Stimulated activated CD4-positive, alpha-beta T cell treated with anti-CD3 and anti-CD28 coated beads, TNF-alpha, amount 100 ng/mL, for 4 hours (primary cell): Measurements from ENCODE around the gene NUP43.
"Not testable (repeated sequence)": the region's sequence is repeated elsewhere in the genome, so short reads cannot be mapped to it uniquely, and the experiment has no call there.

Experiments used
- DNase-seq, 3 experiments: peaks; one replicate each; pipeline ENCODE4 v3.0.0-alpha.2; 2020; ENCODE audit warnings: low read depth in 3 of 3

Gene NUP43

DNA sequence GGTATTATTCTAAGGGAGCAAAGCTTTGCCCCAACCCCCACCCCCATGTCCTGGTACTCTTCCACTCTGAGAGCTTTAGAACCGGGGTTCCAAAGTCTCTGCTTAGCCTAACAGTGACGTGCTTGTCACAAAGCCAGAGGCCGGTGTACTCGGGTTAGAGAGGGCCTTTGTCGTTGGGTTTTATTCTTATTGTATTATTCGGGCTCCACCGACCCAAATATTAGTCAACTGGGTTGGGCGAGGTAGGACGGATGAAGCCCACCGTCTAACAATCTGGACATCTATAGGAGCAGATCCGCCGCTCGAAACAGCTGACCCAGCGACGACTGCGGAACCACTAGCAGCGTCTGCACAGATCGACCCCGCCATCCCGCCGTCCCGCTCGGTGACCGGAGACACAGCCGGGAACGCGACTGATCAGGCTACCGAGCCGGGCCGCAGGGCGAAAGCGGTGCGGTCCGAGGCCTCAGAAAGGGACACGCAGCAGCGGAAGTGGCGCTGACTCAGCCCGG, 2.8 kb upstream of the NUP43 start:
- DNase-seq, result not testable (repeated sequence)

DNA sequence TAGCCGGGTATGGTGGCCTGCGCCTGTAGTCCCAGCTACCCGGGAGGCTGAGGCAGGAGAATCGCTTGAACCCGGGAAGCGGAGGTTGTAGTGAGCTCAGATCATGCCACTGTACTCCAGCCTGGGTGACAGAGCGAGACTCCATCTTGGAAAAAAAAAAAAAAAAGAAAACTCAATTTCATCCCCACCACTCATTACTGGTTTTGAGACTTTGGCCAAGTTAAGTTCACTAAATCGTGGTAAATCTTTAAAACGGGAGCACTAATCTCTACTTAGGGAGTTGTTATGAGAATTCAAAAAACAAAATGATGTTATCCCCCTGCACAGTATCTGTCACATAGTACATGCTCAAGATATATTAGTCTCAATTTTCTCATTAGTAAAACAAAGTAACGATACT, 1.1 kb downstream of the NUP43 start:
- not testable (repeated sequence) for DNase-seq

GRCh38 chr6:149734915-149735314, 11.4 kb downstream of the NUP43 start:
- DNase-seq, result no peak

- DNase-seq, result no peak
These were observed 13.1 kb downstream of the NUP43 start for GRCh38 chr6:149733089-149733720.

DNA sequence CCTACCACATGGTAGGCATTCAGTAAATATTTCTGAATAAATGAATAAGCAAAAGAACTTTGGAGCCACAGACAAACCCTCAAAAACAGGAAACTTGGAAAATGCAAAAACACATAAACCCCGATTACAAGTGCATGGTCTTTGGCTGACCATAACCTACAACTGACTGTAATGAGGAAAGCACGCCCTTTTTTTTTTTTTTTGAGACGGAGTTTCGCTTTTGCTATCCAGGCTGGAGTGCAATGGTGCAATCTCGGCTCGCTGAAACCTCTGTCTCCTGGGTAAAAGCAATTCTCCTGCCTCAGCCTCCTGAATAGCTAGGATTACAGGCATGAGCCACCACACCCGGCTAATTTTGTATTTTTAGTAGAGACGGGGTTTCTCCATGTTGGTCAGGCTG, 16.5 kb downstream of the NUP43 start:
- no peak for DNase-seq

- no peak for DNase-seq
These were observed 17.7 kb downstream of the NUP43 start for GRCh38 chr6:149728499-149729234.

- DNase-seq, result no peak
These were observed 18.4 kb downstream of the NUP43 start for GRCh38 chr6:149727793-149728498.

DNA sequence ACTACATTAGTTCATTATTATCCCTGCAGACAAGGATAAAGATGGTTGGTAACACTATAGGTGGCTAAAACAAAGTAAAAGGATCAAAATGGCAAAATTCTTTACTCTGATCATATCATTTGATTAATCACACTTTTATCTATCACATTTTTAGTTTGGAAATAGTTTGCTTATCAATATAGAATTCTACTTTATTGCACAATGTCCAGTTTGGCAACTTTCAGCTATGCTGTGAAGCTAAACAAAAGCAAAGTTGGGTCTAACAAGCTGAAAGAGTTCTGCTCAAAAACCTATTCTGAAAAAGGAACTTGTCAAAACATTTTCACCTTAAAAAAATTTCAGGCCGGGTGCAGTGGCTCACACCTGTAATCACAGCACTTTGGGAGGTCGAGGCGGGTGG, 20.5 kb downstream of the NUP43 start:
- DNase-seq, result no peak

- peak in 2 of 3 experiments; percentile 12 to 32 for DNase-seq
These were observed 22.4 kb downstream of the NUP43 start for GRCh38 chr6:149723771-149724417.

DNA sequence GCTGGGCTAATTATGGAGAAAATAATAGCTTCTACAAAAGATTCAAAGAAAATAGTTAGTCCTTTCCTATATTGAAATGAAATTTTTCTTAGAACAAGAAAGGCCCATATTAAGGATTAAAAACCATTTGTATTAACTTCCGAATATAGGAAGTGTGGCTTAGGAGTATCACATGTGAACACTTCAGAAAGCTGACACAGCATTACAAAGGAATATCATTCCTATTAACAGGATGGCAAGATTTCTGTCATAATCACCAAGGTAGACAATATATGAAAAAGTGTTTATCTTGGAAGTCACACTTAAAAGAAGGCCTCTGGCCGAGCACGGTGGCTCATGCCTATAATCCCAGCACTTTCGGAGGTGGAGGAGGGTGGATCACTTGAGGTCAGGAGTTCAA, 23.1 kb downstream of the NUP43 start:
- DNase-seq, result no peak

GRCh38 chr6:149719531-149719930, 26.8 kb downstream of the NUP43 start:
- no peak for DNase-seq

DNA sequence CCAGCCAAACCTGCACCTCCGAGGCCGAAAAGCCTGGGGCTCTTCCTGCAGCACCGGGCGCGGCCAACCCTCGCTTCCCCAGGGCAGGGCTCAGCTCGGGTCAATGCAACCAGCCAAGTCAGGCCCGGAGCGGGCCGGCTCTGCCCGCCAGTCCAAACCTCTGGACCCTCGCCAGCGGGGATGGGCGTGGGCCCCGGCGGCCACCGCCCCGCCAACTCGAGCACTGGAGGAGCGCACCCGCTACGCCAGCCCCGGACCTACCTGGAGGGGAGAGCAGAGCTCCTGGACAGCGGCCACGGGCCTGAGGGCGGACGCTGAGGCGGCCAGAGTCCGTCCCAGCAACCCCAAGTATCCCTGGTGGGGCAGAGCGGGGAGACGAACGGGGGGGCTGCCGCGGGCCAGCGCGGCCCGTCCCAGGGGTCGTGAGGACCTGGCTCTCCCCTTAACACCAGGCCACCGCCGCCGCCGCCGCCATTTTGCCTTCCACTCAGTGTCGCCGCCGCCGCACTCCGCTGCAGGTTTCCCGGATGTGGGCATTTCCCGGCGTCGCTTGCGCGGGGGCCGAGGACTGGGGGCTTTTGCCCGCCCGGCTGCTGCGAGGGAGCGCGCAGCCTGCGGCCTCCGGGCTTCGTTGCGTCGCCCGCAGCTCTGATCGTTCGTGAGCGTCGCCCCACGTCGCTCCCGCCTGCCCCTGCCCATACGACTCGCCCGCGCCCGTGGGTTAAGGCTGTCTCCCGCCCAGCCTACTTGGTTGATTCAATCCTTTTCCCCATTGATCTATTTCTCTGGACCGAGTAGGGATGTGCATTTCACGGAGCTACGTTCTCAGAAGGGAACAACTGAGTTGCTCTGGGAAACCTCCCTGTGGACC, 28.5 kb downstream of the NUP43 start, which contains the start of gene LATS1:
LATS1 (minus strand) TSS at position 514 of the 871 bp plus-strand sequence. CDS start 15,975 bp downstream, outside the sequence.
- DNase-seq, result peak; percentile 81 to 86 (median 84)

DNA sequence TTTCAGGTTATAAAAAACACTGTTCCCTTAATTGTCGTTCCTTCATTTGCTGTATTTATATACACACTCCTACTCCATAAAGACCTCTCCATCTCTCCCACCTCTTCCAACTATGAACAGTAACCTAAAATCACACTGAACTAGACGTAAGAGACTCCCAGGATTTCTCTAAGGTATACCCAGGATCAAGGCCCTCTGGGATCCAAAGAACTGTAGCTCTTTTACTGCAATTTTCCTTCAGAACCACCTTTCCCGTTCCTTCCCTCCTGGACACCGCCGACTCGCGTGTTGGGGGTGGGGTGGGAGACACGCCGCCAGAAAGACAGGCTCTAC, 29.1 kb downstream of the NUP43 start:
- no peak for DNase-seq

DNA sequence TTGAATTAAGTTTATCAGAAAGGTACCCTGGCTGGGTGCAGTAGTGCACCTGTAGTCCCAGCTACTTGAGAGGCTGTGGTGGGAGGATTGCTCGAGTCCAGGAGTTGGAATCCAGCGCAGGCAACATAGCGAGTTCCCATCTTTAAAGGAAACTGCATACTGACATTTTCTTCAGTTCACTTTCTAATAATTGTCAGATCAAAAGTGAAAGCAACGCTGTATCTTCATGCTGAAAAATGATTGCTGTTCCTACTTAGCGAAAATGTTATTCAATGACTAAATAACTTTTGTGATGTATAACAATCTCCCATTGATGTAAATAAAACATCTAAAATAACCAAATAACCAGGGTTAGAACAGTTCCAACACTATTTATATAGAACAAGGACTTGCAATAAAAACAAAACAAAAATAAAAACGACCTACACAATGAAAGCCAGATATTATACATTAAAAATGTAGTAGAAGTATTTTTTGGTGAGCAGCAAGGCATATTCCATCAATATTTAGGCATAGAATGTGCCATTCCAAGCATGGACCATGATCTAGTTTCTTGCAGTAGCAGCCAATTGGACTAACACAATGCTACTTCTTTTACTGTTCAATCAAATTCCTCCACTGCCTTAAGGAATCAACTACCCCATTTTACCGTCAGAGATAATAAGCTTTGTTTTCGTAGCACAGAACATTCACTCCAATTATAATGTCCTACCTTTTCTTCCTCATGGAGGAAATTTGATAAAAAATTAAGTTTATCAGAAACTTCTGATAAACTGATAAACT, 30.0 kb downstream of the NUP43 start:
- no peak for DNase-seq

DNA sequence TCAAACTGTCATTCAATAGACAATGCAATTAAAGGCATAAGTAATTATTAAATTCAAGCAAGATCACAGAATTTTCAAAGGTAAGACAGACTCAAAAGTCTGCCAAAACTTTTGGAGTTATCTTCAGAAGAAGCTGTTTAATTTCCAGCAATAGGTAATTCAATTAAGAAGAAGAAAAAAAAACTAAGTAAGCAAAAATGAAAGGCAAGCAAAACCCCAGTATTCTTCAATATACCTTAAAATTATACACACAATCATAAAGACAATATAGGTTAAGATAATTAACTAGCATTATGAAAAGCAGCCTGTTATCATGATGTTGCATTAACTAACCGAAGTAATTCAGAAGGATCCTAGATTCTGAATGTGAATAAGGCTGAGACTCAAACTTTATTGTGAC, 31.9 kb downstream of the NUP43 start:
- DNase-seq, result no peak

DNA sequence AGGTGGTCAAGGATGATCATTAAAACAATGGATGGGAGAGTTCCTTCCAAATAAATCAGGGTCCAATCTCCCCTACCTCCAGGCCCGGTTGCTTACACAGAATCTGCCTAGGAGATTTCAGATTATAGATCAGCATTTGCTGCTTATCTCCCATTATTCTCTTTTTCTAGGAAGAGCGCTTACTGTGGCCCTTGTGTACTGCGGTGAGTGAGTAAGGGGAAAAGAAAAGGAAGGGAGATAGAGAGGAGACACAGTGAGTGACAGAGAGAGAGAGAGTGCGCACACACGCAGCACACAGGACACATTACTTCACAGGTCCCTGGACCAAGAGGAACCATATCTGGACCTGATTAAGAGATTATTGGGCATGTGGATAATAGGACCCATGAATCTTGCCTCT, 34.6 kb downstream of the NUP43 start:
- DNase-seq, result no peak

DNA sequence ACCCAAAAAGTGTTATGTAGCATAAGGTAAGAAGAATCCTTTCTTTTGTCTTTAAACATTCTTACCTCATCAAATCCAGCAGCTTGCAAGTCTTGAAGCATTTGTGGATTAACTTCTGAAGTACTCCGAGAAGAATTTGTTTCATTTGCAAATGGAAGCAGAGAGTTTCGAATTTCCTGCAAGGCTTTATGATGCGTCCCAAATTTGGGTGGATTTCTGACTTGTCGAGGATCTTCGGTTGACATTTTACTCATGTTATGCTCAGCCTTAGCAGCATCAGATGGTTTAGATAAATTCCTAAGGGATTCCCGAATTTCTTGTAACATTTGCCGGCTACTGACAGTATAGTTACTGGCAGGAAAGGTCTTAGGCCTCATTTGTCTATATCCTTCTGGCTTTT, 44.6 kb downstream of the NUP43 start:
- DNase-seq, result no peak

- DNase-seq, result no peak
These were observed 47.2 kb downstream of the NUP43 start for GRCh38 chr6:149699150-149699549.

GRCh38 chr6:149698175-149698574, 48.2 kb downstream of the NUP43 start:
- DNase-seq, result no peak

DNA sequence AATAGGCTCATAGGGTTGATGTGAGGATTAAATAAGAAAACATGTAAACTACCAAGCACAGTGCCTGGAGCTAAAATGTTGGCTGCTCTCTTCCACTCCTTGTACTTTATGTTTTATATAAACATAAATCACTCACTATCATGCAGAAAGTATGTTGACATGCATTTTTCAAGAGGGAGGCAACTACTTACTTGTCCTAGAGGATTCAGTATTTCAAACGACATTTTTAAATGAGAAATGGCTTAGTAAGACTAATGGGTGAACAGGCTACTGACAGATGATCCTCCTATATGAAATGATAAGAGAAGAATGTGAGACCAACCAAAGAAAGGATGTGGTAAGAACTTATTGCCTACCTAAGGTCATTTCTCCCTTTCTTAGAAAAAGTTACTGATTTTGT, 49.4 kb downstream of the NUP43 start:
- DNase-seq, result no peak
